Endodermal cell (in vitro differentiated cells): ENCODE results near the gene PCP2. TPM values are rescaled to one million over a fixed set of nuclear protein-coding genes. Genes with fewer than 3 reads are reported as not detected.

Experiments used
- DNase-seq: peaks from one replicate; pipeline ENCODE4 v3.0.0-alpha.2; 2017
- H3K27ac ChIP-seq: 2 replicates; pipeline ENCODE4 v1.5.1; 2013; ENCODE audit warnings: mild to moderate bottlenecking, low read depth, low read length, moderate library complexity
- H3K27me3 ChIP-seq: 2 replicates; pipeline ENCODE4 v1.6.1; 2013; ENCODE audit warnings: mild to moderate bottlenecking, low read length, moderate library complexity; ENCODE audit not compliant: insufficient read depth, control insufficient read depth, poor library complexity, severe bottlenecking
- H3K36me3 ChIP-seq: 2 replicates; pipeline ENCODE4 v1.7.0; 2013; ENCODE audit warnings: mild to moderate bottlenecking, low read length, moderate library complexity; ENCODE audit not compliant: control insufficient read depth, insufficient read depth
- H3K4me1 ChIP-seq: one replicate; pipeline ENCODE4 v1.7.0; 2013; ENCODE audit warnings: low read length; ENCODE audit not compliant: control insufficient read depth, insufficient read depth
- H3K4me3 ChIP-seq: 2 replicates; pipeline ENCODE4 v1.5.1; 2013; ENCODE audit warnings: mild to moderate bottlenecking, low read length, moderate library complexity
- H3K9ac ChIP-seq: 2 replicates; pipeline ENCODE4 v1.6.1; 2013; ENCODE audit warnings: mild to moderate bottlenecking, low read length, moderate library complexity; ENCODE audit not compliant: poor library complexity, severe bottlenecking; ENCODE audit errors: extremely low read depth
- H3K9me3 ChIP-seq: 2 replicates; pipeline ENCODE4 v1.6.1; 2013; ENCODE audit warnings: mild to moderate bottlenecking, low read length, moderate library complexity; ENCODE audit not compliant: control insufficient read depth
- H3K27ac Mint-ChIP-seq: 2 replicates; pipeline ENCODE4 v1.8.0; 2020; ENCODE audit warnings: mixed read lengths
- H3K27me3 Mint-ChIP-seq: 2 replicates; pipeline ENCODE4 v1.8.0; 2021; ENCODE audit warnings: mild to moderate bottlenecking, mixed read lengths; ENCODE audit not compliant: insufficient read depth
- H3K36me3 Mint-ChIP-seq: 2 replicates; pipeline ENCODE4 v1.8.0; 2020; ENCODE audit warnings: low read depth, mixed read lengths
- H3K4me1 Mint-ChIP-seq: 2 replicates; pipeline ENCODE4 v1.8.0; 2020; ENCODE audit warnings: mixed read lengths
- H3K4me3 Mint-ChIP-seq: 2 replicates; pipeline ENCODE4 v1.8.0; 2020; ENCODE audit warnings: mild to moderate bottlenecking, moderate library complexity, mixed read lengths
- H3K9me3 Mint-ChIP-seq: 2 replicates; pipeline ENCODE4 v1.8.0; 2020; ENCODE audit warnings: mild to moderate bottlenecking, mixed read lengths
- WGBS, 2 experiments: methylation state at CpG; one replicate each; pipeline versions ENCODE4 v1.1.5 to v1.1.7; 2013; ENCODE audit warnings: missing lambda C conversion rate in 2 of 2, mixed read lengths in 1 of 2; ENCODE audit not compliant: insufficient coverage in 1 of 2, insufficient read length in 1 of 2; 5-methylcytosine and 5-hydroxymethylcytosine counted together
- total RNA-seq, 2 donors: library from RNA; stranded (reverse); fragmentation: NEBNext Ultra II Directional in 1 of 2; extraction: Animal tissue kit (Norgen Biotek cat#: 25700) in 1 of 2; gene quantifications; 2 replicates in 1 of 2; 3 replicates in 1 of 2; pipeline ENCODE4 v1.2.1, GENCODE V29; 2021
- TF ChIP-seq, protein P1 (sequence below): fragments of 200-600 bp; sonication (generic); conservative IDR thresholded peaks from 2 replicates; pipeline ENCODE4 v1.5.0; 2021; ENCODE audit warnings: antibody characterized with exemption, mild to moderate bottlenecking

PCP2 gene
- total RNA-seq, 2 donors from 2014 or later = 0.55 TPM; not detected in 1

DNA sequence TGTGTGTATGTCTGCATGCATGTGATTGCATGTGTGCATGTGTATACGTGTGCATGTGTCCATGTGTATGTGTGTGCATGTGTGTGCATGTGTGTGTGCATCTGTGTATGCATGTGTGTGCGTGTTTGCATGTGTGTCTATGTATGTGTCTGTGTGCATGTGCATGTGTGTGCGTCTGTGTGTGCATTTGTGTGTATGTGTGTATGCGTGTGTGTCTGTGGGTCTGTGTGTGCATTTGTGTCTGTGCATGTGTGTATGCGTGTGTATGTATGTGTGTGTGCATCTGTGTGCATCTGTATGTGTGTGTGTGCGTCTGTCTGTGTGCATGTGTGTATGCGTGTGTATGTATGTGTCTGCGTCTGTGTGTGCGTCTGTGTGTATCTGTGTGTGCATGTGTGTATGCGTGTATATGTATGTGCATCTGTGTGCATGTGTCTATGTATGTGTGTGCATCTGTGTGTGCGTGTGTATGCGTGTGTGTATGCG, 6.4 kb upstream of the PCP2 start:
- peaks cover 2% of the 10 kb centered on the region for H3K9me3 Mint-ChIP-seq
- no peak overlapping the region for H3K9ac ChIP-seq
- no peak overlapping the region for H3K27ac Mint-ChIP-seq
- no peaks in the 10 kb centered on the region for H3K9me3 ChIP-seq
- no peak overlapping the region for H3K4me3 Mint-ChIP-seq
- no peak overlapping the region for H3K27ac ChIP-seq
- TF ChIP-seq, protein P1, sequence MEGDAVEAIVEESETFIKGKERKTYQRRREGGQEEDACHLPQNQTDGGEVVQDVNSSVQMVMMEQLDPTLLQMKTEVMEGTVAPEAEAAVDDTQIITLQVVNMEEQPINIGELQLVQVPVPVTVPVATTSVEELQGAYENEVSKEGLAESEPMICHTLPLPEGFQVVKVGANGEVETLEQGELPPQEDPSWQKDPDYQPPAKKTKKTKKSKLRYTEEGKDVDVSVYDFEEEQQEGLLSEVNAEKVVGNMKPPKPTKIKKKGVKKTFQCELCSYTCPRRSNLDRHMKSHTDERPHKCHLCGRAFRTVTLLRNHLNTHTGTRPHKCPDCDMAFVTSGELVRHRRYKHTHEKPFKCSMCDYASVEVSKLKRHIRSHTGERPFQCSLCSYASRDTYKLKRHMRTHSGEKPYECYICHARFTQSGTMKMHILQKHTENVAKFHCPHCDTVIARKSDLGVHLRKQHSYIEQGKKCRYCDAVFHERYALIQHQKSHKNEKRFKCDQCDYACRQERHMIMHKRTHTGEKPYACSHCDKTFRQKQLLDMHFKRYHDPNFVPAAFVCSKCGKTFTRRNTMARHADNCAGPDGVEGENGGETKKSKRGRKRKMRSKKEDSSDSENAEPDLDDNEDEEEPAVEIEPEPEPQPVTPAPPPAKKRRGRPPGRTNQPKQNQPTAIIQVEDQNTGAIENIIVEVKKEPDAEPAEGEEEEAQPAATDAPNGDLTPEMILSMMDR = no peak
- H3K27me3 ChIP-seq = peaks cover 17% of the 10 kb centered on the region
- peaks cover 10% of the 10 kb centered on the region for H3K36me3 ChIP-seq
- DNase-seq = no peak
- no peak overlapping the region for H3K4me3 ChIP-seq
- no peaks in the 10 kb centered on the region for H3K4me1 ChIP-seq
- WGBS, 2 experiments = 94 to 96% methylated on average over 9 to 13 of the region's 13 CpGs
- peaks cover 30% of the 10 kb centered on the region for H3K36me3 Mint-ChIP-seq
- no peaks in the 10 kb centered on the region for H3K4me1 Mint-ChIP-seq
- peaks cover 20% of the 10 kb centered on the region for H3K27me3 Mint-ChIP-seq

DNA sequence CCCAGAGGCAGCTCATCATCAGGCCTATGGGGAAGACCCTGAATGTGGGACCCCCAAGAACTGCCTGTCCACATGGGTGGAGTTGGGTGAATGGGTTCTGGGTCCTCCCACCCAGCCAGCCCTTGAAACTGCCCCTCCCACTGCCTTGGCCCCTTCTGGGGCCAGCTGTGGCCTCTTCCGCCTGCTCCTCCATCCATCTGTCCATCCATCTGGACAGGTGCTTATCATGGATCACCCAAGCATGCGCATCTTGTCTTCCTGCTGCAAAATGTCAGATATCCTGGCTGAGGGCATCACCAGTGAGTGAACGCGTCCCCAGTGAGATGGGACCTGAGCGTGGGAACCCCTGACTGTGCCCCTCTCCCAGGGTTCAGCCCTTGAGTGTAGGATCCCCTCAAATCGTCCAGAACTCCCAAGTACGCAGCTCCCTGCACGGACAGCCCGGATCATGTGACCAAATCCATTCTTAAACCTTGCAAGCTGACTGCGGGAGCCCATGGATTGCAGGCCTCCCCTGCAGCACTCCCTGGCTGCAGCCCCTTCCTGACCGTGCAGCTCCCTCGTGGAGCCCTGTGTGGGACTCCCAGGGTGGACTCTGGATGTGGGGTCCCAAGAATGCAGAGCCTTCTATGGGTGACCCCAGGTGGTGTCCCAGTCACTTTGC, 5.4 kb upstream of the PCP2 start:
- Mint-ChIP-seq H3K4me3 (peak overlapping the region; percentile 77), H3K27ac (no peak overlapping the region), H3K9me3 (peaks cover 2% of the 10 kb centered on the region), H3K4me1 (no peaks in the 10 kb centered on the region), H3K27me3 (peaks cover 28% of the 10 kb centered on the region), H3K36me3 (peaks cover 22% of the 10 kb centered on the region)
- Histone ChIP-seq H3K27ac (no peak overlapping the region), H3K9me3 (no peaks in the 10 kb centered on the region), H3K9ac (no peak overlapping the region), H3K27me3 (peaks cover 23% of the 10 kb centered on the region), H3K4me3 (no peak overlapping the region), H3K36me3 (peaks cover 10% of the 10 kb centered on the region), H3K4me1 (no peaks in the 10 kb centered on the region)
- TF ChIP-seq, protein P1 = no peak
- WGBS, 2 experiments = 91 to 93% methylated on average over 12 of the region's 12 CpGs
- DNase-seq = no peak

DNA sequence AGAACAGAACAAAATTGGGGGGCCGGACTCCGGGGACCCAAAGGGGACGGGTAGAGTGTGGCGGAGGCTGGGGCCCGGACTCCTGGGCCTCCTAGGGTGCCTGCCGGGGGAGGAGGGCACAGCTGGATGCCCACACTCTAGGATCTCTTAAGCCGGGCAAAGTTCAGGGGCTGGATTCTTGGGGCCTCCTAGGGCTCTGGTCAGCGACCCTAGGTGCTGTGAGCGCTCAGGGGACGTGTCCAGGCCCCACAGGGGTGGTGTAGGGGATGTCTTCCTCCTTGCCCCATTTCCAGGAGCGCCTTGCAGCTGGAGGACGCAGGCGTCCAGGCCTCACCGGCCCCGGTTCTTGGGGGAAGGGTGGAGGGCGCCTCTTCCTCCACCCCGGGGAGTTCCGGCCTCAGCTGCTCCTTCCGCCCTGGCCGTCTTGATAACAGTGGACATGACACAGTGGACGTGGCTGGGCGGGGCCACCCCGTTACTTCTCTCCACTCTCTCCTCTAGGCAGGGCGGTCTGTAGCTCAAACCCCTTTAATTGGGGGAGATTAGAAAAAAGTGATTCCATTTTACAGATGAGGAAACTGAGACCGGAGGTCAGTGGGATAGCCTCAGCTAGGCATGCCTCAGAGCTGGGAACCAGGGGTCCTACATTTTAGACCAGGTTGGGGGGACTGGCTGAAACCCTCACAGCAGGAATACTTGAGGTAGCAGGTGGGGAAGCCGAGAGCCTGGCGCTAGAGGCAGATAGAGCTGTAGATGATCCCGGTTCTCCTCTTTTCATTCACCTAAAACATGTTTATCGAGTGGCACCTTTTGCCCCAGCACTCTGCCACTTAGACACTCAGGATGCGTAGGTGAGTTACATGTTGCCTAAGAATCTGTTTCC, 4.1 kb upstream of the PCP2 start:
- Mint-ChIP-seq H3K36me3 (peaks cover 14% of the 10 kb centered on the region), H3K4me3 (peak overlapping the region; percentile 77), H3K4me1 (no peaks in the 10 kb centered on the region), H3K27ac (peak overlapping the region; percentile 84), H3K9me3 (no peaks in the 10 kb centered on the region), H3K27me3 (peaks cover 30% of the 10 kb centered on the region)
- Histone ChIP-seq H3K36me3 (peaks cover 10% of the 10 kb centered on the region), H3K4me3 (peak overlapping the region; percentile 86), H3K27ac (no peak overlapping the region), H3K9ac (peak overlapping the region; percentile 72), H3K4me1 (no peaks in the 10 kb centered on the region), H3K9me3 (no peaks in the 10 kb centered on the region), H3K27me3 (peaks cover 23% of the 10 kb centered on the region)
- DNase-seq = no peak
- WGBS, 2 experiments = 46 to 55% methylated on average over 14 to 30 of the region's 30 CpGs
- TF ChIP-seq, protein P1 = no peak
